Keratinocyte (primary cell): ENCODE data around the gene CD36. TPM values are rescaled to one million over a fixed set of nuclear protein-coding genes. Genes with fewer than 3 reads are reported as not detected.
A peak's percentile ranks its signal among the peaks of the same experiment; 100 is the strongest.
"Not testable (repeated sequence)": the region's sequence is repeated elsewhere in the genome, so short reads cannot be mapped to it uniquely, and the experiment has no call there.

Source experiments
- DNase-seq: peaks from one replicate; pipeline ENCODE4 v3.0.0-alpha.2; 2011; ENCODE audit warnings: low read depth, missing footprints, low spot score
- FAIRE-seq: peaks from 2 replicates; lab custom pipeline; 2011; peaks lifted over from hg19 to GRCh38; lab: Jason Lieb, UNC
- H2AFZ ChIP-seq: 2 replicates; pipeline ENCODE4 v1.6.0; 2012; ENCODE audit warnings: low read length, control low read depth, inconsistent platforms; ENCODE audit not compliant: control insufficient read depth
- H3K27ac ChIP-seq: 2 replicates; pipeline ENCODE4 v1.5.1; 2011; ENCODE audit warnings: low read length; ENCODE audit not compliant: control insufficient read depth, insufficient read depth
- H3K27me3 ChIP-seq: 3 replicates; pipeline ENCODE4 v1.6.0; 2011; ENCODE audit warnings: low read length; ENCODE audit not compliant: control insufficient read depth, insufficient read depth; ENCODE audit errors: extremely low read depth
- H3K36me3 ChIP-seq, 2 experiments: 2 replicates in 1 of 2; 3 replicates in 1 of 2; pipeline ENCODE4 v1.5.1; 2011; ENCODE audit warnings: low read length in 2 of 2, mild to moderate bottlenecking in 1 of 2; ENCODE audit not compliant: control insufficient read depth in 2 of 2, insufficient read depth in 2 of 2; ENCODE audit errors: extremely low read depth in 1 of 2
- H3K4me1 ChIP-seq: 3 replicates; pipeline ENCODE4 v1.5.1; 2011; ENCODE audit warnings: low read length; ENCODE audit not compliant: control insufficient read depth, insufficient read depth; ENCODE audit errors: extremely low read depth
- H3K4me2 ChIP-seq: 3 replicates; pipeline ENCODE4 v1.6.0; 2011; ENCODE audit warnings: low read depth, low read length; ENCODE audit not compliant: control insufficient read depth, insufficient read depth; ENCODE audit errors: extremely low read depth
- H3K4me3 ChIP-seq, 3 experiments: fragments of 200-600 bp in 1 of 3; sonication (generic) in 1 of 3; 2 replicates in 2 of 3; 3 replicates in 1 of 3; pipeline ENCODE4 v1.5.1; 2011 to 2016; ENCODE audit warnings: low read length in 3 of 3, mild to moderate bottlenecking in 3 of 3, control low read depth in 2 of 3, inconsistent platforms in 1 of 3, low read depth in 1 of 3, mixed read lengths in 1 of 3, mixed run types in 1 of 3, moderate library complexity in 1 of 3; ENCODE audit not compliant: control insufficient read depth in 2 of 3, insufficient read depth in 2 of 3; ENCODE audit errors: extremely low read depth in 1 of 3
- H3K79me2 ChIP-seq: 2 replicates; pipeline ENCODE4 v1.6.0; 2012; ENCODE audit warnings: low read length; ENCODE audit not compliant: control insufficient read depth, insufficient read depth
- H3K9ac ChIP-seq: 3 replicates; pipeline ENCODE4 v1.6.0; 2011; ENCODE audit warnings: low read length; ENCODE audit not compliant: control insufficient read depth, insufficient read depth; ENCODE audit errors: extremely low read depth
- H3K9me1 ChIP-seq: 3 replicates; pipeline ENCODE4 v1.6.0; 2011; ENCODE audit warnings: low read length; ENCODE audit not compliant: control insufficient read depth, insufficient read depth; ENCODE audit errors: extremely low read depth
- H3K9me3 ChIP-seq: 2 replicates; pipeline ENCODE4 v1.5.1; 2012; ENCODE audit warnings: low read depth, low read length; ENCODE audit not compliant: control insufficient read depth
- H4K20me1 ChIP-seq: 3 replicates; pipeline ENCODE4 v1.6.0; 2011; ENCODE audit warnings: low read length; ENCODE audit not compliant: control insufficient read depth, insufficient read depth; ENCODE audit errors: extremely low read depth
- EZH2 ChIP-seq: IDR thresholded peaks from one replicate; pipeline ENCODE4 v1.6.1; 2012; ENCODE audit warnings: inconsistent platforms, mild to moderate bottlenecking, low read length, moderate library complexity
- dilution Hi-C: fragments of 300-500 bp; cut with MboI; formaldehyde crosslinking; loops from one replicate; pipeline ENCODE4 v1.7.0; 2020; ENCODE audit warnings: low sequenced_read_pairs; ENCODE audit not compliant: extremely low pct_ligation_motif_present
- polyA plus RNA-seq, 5 experiments: library from polyadenylated mRNA; depleted of rRNA in 3 of 5; stranded (reverse) in 3 of 5; stranded (forward) in 1 of 5; unstranded in 1 of 5; fragments of >200 nt; gene quantifications; 1 replicate in 1 of 5; 2 replicates in 3 of 5; 3 replicates in 1 of 5; pipeline versions ENCODE4 v1.2.1 to v1.2.3, GENCODE V29; 2011 to 2012; ENCODE audit warnings: missing spikeins in 2 of 5, low read depth in 1 of 5, low replicate concordance in 1 of 5
- TF ChIP-seq, protein P1 (sequence below), 3 experiments: IDR thresholded peaks in 1 of 3; conservative IDR thresholded peaks in 1 of 3; optimal IDR thresholded peaks in 1 of 3; 2 replicates in 2 of 3; 3 replicates in 1 of 3; pipeline versions ENCODE3 to v1.5.1; 2011; ENCODE audit warnings: low read length in 3 of 3, mild to moderate bottlenecking in 3 of 3, moderate library complexity in 2 of 3, control low read depth in 1 of 3, inconsistent platforms in 1 of 3; ENCODE audit not compliant: insufficient read depth in 2 of 3; ENCODE audit errors: extremely low read depth in 1 of 3

CD36 gene
- polyA plus RNA-seq, 1 donor (not counting 4 experiments of a cell fraction or from before 2014, with no cell fraction given): 0.59 TPM

DNA sequence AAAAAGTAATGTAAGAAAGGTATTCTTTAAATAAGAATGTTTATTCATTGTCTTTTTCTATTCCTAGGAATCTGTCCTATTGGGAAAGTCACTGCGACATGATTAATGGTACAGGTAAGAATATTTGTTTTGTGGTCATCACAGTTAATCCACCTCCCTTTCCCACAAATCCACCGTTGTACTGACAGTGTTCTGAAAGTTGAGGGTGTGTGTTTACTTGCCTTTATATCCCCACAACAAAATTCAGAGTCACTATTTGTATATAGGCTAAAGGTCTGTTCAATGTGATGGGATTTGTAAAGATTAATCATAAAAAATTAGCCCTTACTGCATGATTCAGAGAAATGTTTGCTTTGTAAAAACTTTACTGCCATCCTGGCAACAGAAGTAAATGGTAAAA, 27.9 kb downstream of the CD36 start:
- no peaks in the 10 kb centered on the region for H3K79me2 ChIP-seq
- no peaks in the 10 kb centered on the region for H3K36me3 ChIP-seq
- TF ChIP-seq EZH2: no peak
- TF ChIP-seq, protein P1, sequence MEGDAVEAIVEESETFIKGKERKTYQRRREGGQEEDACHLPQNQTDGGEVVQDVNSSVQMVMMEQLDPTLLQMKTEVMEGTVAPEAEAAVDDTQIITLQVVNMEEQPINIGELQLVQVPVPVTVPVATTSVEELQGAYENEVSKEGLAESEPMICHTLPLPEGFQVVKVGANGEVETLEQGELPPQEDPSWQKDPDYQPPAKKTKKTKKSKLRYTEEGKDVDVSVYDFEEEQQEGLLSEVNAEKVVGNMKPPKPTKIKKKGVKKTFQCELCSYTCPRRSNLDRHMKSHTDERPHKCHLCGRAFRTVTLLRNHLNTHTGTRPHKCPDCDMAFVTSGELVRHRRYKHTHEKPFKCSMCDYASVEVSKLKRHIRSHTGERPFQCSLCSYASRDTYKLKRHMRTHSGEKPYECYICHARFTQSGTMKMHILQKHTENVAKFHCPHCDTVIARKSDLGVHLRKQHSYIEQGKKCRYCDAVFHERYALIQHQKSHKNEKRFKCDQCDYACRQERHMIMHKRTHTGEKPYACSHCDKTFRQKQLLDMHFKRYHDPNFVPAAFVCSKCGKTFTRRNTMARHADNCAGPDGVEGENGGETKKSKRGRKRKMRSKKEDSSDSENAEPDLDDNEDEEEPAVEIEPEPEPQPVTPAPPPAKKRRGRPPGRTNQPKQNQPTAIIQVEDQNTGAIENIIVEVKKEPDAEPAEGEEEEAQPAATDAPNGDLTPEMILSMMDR (optimal IDR thresholded peaks at IDR 0.05 in 1 of 3, IDR thresholded peaks at IDR 0.05 in 1 of 3, conservative IDR thresholded peaks at IDR 0.05 in 1 of 3; ENCODE audit: extremely low read depth in 1 of 3, insufficient read depth in 2 of 3, low read length in 3 of 3): no peak
- no peak overlapping the region for H3K4me2 ChIP-seq
- H3K27me3 ChIP-seq: no peaks in the 10 kb centered on the region
- no peaks in the 10 kb centered on the region for H4K20me1 ChIP-seq
- FAIRE-seq: peak; percentile 29
- H3K9me3 ChIP-seq: no peaks in the 10 kb centered on the region
- H3K27ac ChIP-seq: no peak overlapping the region
- no peak overlapping the region for H3K9ac ChIP-seq
- no peaks in the 10 kb centered on the region for H3K9me1 ChIP-seq
- no peak for DNase-seq
- dilution Hi-C loops: loop anchor here (25.0 kb wide), 1 partner anchor 229 kb away; no protein-coding TSS in a partner anchor
- peaks cover 4% of the 10 kb centered on the region for H3K4me1 ChIP-seq
- no peak overlapping the region for H3K4me3 ChIP-seq
- H2AFZ ChIP-seq: no peak overlapping the region

DNA sequence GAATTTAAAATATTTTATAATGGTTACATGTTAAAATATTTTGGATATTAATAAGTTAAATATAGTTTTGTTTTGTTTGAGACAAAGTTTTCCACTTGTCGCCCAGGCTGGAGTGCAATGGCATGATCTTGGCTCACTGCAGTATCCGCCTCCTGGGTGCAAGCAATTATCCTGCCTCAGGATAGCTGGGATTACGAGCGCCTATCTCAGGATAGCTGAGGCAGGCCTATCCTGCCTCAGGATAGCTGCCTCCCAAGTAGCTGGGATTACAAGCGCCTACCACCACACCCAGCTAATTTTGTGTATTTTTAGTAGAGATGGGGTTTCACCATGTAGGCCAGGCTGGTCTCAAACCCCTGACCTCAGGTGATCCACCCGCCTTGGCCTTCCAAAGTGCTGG, 30.9 kb downstream of the CD36 start:
- not testable (repeated sequence) for H3K36me3 ChIP-seq, H3K27me3 ChIP-seq, H3K9ac ChIP-seq, H3K9me1 ChIP-seq, H3K4me2 ChIP-seq, H3K4me3 ChIP-seq, H3K9me3 ChIP-seq, H3K4me1 ChIP-seq, H3K27ac ChIP-seq, H4K20me1 ChIP-seq, H2AFZ ChIP-seq, H3K79me2 ChIP-seq, DNase-seq, FAIRE-seq
- dilution Hi-C loops: loop anchor here (25.0 kb wide), 1 partner anchor 232 kb away; no protein-coding TSS in a partner anchor

DNA sequence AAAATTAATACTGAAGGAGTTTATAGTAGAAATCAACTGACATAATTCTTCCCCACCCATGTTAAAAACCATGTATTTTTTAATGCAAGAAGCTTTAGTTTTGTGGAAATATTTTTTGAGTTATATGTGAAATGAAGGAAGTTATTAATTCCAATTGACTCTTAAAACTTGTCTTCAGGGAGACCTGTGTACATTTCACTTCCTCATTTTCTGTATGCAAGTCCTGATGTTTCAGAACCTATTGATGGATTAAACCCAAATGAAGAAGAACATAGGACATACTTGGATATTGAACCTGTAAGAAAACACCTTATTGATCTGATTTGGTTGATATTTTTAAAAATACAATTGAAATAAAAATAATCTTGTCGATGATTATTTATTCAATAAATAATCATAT, 33.3 kb downstream of the CD36 start:
- TF ChIP-seq, protein P1 (optimal IDR thresholded peaks at IDR 0.05 in 1 of 3, IDR thresholded peaks at IDR 0.05 in 1 of 3, conservative IDR thresholded peaks at IDR 0.05 in 1 of 3; ENCODE audit: extremely low read depth in 1 of 3, insufficient read depth in 2 of 3, low read length in 3 of 3): no peak
- TF ChIP-seq EZH2: no peak
- Histone ChIP-seq H3K9me1 (no peaks in the 10 kb centered on the region), H3K4me3 (no peak overlapping the region), H4K20me1 (no peaks in the 10 kb centered on the region), H2AFZ (no peak overlapping the region), H3K27ac (no peak overlapping the region), H3K9ac (no peak overlapping the region), H3K27me3 (no peaks in the 10 kb centered on the region), H3K9me3 (no peaks in the 10 kb centered on the region), H3K4me2 (no peak overlapping the region), H3K4me1 (peaks cover 8% of the 10 kb centered on the region), H3K36me3 (no peaks in the 10 kb centered on the region), H3K79me2 (no peaks in the 10 kb centered on the region)
- FAIRE-seq (no peak), DNase-seq (no peak)
- dilution Hi-C loops: loop anchor here (25.0 kb wide), 1 partner anchor 234 kb away; no protein-coding TSS in a partner anchor
